ENCODE measurements around the gene SMG6.

DNA sequence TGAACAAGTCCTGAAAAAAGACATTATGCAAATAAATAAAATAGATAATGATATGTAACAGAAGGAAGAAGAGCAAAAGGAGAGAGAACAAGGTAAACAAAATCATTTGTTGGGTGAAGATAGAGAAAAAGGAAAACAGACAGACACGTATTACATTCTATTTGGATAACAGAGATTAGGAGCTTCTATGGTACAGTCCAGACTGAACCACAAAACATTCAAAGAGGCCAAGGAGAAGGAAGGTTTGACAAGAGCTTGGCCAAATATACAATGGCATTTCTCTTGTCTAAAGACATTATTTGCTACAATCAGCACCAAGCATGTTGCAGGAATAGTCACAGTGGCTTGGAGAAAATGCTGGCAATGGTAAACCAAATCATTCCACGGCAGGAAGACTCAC, 29.2 kb downstream of the SMG6 start:
- no peak for TF ChIP-seq POLR2A (IDR thresholded peaks at IDR 0.05)
- TF ChIP-seq, protein P1, sequence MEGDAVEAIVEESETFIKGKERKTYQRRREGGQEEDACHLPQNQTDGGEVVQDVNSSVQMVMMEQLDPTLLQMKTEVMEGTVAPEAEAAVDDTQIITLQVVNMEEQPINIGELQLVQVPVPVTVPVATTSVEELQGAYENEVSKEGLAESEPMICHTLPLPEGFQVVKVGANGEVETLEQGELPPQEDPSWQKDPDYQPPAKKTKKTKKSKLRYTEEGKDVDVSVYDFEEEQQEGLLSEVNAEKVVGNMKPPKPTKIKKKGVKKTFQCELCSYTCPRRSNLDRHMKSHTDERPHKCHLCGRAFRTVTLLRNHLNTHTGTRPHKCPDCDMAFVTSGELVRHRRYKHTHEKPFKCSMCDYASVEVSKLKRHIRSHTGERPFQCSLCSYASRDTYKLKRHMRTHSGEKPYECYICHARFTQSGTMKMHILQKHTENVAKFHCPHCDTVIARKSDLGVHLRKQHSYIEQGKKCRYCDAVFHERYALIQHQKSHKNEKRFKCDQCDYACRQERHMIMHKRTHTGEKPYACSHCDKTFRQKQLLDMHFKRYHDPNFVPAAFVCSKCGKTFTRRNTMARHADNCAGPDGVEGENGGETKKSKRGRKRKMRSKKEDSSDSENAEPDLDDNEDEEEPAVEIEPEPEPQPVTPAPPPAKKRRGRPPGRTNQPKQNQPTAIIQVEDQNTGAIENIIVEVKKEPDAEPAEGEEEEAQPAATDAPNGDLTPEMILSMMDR (IDR thresholded peaks at IDR 0.05), result no peak

Measured in sigmoid colon (tissue), 3 donors.